Measurements from ENCODE around the gene CAPN5. TPM values are rescaled to one million over a fixed set of nuclear protein-coding genes. Genes with fewer than 3 reads are reported as not detected.

Gene CAPN5
- total RNA-seq, 2 experiments from 2014 or later: 5.1 to 6.9 TPM

DNA sequence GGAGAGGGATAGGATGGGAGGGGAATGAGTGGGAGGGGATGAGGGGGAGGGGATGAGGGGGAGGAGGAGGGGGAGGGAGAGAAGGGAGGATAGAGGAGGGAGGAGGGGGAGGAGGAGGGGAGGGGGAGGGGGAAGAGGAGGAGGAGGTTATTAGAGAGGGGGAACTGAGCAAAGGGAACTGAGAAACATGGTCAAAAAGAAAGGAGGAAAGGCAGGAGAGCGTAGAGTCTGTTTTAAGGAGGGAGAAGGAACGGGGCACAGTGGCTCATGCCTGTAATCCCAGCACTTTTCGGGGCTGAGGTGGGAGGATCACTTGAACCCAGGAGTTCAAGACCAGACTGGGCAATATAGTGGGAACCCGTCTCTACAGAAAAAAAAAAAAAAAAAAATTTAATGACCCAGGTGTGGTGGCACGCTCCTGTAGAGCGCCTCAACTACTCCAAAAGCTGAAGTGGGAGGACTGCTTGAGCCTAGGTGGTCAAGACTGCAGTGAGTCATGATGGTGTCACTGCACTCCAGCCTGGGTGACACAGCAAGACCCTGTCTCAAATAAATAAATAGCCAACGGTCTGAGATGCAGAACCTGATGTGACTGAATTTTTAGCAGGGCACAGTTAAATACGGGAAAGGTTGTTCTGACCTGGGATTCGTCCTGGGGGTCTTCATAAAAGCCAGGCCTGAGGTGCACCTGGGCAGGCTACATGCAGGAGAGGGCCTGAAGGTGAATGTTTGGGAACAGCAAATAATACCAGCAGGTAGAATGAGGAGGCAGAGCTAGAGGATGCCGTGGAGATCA lies 28.5 kb upstream of the CAPN5 start:
- H3K9me3 ChIP-seq (ENCODE audit: control insufficient read depth in 1 of 2, insufficient read depth in 1 of 2, low read length in 2 of 2): peaks cover 0 to 7% of the 10 kb centered on the region in 2 experiments
- H3K36me3 ChIP-seq (ENCODE audit: insufficient read depth, low read length): no peaks in the 10 kb centered on the region
- H3K4me1 ChIP-seq (ENCODE audit: insufficient read depth, low read length): peaks cover 9% of the 10 kb centered on the region
- TF ChIP-seq, protein P1, sequence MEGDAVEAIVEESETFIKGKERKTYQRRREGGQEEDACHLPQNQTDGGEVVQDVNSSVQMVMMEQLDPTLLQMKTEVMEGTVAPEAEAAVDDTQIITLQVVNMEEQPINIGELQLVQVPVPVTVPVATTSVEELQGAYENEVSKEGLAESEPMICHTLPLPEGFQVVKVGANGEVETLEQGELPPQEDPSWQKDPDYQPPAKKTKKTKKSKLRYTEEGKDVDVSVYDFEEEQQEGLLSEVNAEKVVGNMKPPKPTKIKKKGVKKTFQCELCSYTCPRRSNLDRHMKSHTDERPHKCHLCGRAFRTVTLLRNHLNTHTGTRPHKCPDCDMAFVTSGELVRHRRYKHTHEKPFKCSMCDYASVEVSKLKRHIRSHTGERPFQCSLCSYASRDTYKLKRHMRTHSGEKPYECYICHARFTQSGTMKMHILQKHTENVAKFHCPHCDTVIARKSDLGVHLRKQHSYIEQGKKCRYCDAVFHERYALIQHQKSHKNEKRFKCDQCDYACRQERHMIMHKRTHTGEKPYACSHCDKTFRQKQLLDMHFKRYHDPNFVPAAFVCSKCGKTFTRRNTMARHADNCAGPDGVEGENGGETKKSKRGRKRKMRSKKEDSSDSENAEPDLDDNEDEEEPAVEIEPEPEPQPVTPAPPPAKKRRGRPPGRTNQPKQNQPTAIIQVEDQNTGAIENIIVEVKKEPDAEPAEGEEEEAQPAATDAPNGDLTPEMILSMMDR (IDR thresholded peaks at IDR 0.05): no peak
- DNase-seq: no peak
- Mint-ChIP-seq H3K27me3 (peaks cover 57% of the 10 kb centered on the region), H3K4me1 (ENCODE audit: low read depth) (peaks cover 6% of the 10 kb centered on the region), H3K27ac (no peak overlapping the region), H3K9me3 (no peaks in the 10 kb centered on the region), H3K36me3 (ENCODE audit: low read depth) (no peaks in the 10 kb centered on the region), H3K4me3 (no peak overlapping the region)
- no peak for ATAC-seq (ENCODE audit: poor library complexity)
- no peak overlapping the region for H3K27ac ChIP-seq (ENCODE audit: low read depth in 1 of 2, low read length in 2 of 2)
- intact Hi-C loops (cut with DNase I, micrococcal nuclease): no loop called here
- ChIA-PET CTCF (no interaction called here), POLR2A (no interaction called here)
- peaks cover 27 to 29% of the 10 kb centered on the region in 2 experiments for H3K27me3 ChIP-seq (ENCODE audit: control insufficient read depth in 1 of 2, insufficient read depth in 2 of 2, low read length in 2 of 2)
- H3K4me3 ChIP-seq (ENCODE audit: low read length): no peak overlapping the region

- Mint-ChIP-seq H3K27me3 (peaks cover 58% of the 10 kb centered on the region), H3K4me1 (ENCODE audit: low read depth) (peaks cover 6% of the 10 kb centered on the region), H3K9me3 (no peaks in the 10 kb centered on the region), H3K4me3 (peak overlapping the region; percentile 8), H3K36me3 (ENCODE audit: low read depth) (no peaks in the 10 kb centered on the region), H3K27ac (no peak overlapping the region)
- ChIA-PET CTCF (no interaction called here), POLR2A (no interaction called here)
- peaks cover 9% of the 10 kb centered on the region for H3K4me1 ChIP-seq (ENCODE audit: insufficient read depth, low read length)
- peaks cover 0 to 7% of the 10 kb centered on the region in 2 experiments for H3K9me3 ChIP-seq (ENCODE audit: control insufficient read depth in 1 of 2, insufficient read depth in 1 of 2, low read length in 2 of 2)
- ATAC-seq (ENCODE audit: poor library complexity) (no peak), DNase-seq (no peak)
- H3K27me3 ChIP-seq (ENCODE audit: control insufficient read depth in 1 of 2, insufficient read depth in 2 of 2, low read length in 2 of 2): peaks cover 27 to 29% of the 10 kb centered on the region in 2 experiments
- intact Hi-C loops (cut with DNase I, micrococcal nuclease): no loop called here
- no peak overlapping the region for H3K4me3 ChIP-seq (ENCODE audit: low read length)
- TF ChIP-seq, protein P1 (IDR thresholded peaks at IDR 0.05): no peak
- no peaks in the 10 kb centered on the region for H3K36me3 ChIP-seq (ENCODE audit: insufficient read depth, low read length)
- no peak overlapping the region for H3K27ac ChIP-seq (ENCODE audit: low read depth in 1 of 2, low read length in 2 of 2)
Measured at GRCh38 chr11:77038825-77039326, 27.9 kb upstream of the CAPN5 start.

DNA sequence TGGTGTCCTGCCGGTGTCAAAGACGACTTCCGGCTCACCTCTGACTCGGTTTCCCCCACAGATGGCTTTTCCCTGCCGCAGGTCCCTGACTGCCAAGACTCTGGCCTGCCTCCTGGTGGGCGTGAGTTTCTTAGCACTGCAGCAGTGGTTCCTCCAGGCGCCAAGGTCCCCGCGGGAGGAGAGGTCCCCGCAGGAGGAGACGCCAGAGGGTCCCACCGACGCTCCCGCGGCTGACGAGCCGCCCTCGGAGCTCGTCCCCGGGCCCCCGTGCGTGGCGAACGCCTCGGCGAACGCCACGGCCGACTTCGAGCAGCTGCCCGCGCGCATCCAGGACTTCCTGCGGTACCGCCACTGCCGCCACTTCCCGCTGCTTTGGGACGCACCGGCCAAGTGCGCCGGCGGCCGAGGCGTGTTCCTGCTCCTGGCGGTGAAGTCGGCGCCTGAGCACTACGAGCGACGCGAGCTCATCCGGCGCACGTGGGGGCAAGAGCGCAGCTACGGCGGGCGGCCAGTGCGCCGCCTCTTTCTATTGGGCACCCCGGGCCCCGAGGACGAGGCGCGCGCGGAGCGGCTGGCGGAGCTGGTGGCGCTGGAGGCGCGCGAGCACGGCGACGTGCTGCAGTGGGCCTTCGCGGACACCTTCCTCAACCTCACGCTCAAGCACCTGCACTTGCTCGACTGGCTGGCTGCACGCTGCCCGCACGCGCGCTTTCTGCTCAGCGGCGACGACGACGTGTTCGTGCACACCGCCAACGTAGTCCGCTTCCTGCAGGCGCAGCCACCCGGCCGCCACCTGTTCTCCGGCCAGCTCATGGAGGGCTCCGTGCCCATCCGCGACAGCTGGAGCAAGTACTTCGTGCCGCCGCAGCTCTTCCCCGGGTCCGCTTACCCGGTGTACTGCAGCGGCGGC lies 27.0 kb upstream of the CAPN5 start:
- H3K9me3 ChIP-seq (ENCODE audit: control insufficient read depth in 1 of 2, insufficient read depth in 1 of 2, low read length in 2 of 2): peaks cover 0 to 7% of the 10 kb centered on the region in 2 experiments
- Mint-ChIP-seq H3K4me1 (ENCODE audit: low read depth) (peaks cover 6% of the 10 kb centered on the region), H3K36me3 (ENCODE audit: low read depth) (no peaks in the 10 kb centered on the region), H3K9me3 (no peaks in the 10 kb centered on the region), H3K27ac (no peak overlapping the region), H3K27me3 (peaks cover 62% of the 10 kb centered on the region), H3K4me3 (no peak overlapping the region)
- CTCF ChIA-PET: no interaction called here
- no peaks in the 10 kb centered on the region for H3K36me3 ChIP-seq (ENCODE audit: insufficient read depth, low read length)
- TF ChIP-seq, protein P1 (IDR thresholded peaks at IDR 0.05): peak; percentile 13
- intact Hi-C loops (cut with DNase I, micrococcal nuclease): loop anchor here in 1 of 2 experiments (5.0 to 10.0 kb wide), 3 partner anchors 307 to 805 kb away; no protein-coding TSS in a partner anchor
- peaks cover 27 to 29% of the 10 kb centered on the region in 2 experiments for H3K27me3 ChIP-seq (ENCODE audit: control insufficient read depth in 1 of 2, insufficient read depth in 2 of 2, low read length in 2 of 2)
- ATAC-seq (ENCODE audit: poor library complexity): peak; percentile 52
- POLR2A ChIA-PET: no interaction called here
- peaks cover 9% of the 10 kb centered on the region for H3K4me1 ChIP-seq (ENCODE audit: insufficient read depth, low read length)
- no peak overlapping the region for H3K4me3 ChIP-seq (ENCODE audit: low read length)
- DNase-seq: peak in 4 of 14 experiments; percentile 11 to 46 (median 28)
- H3K27ac ChIP-seq (ENCODE audit: low read depth in 1 of 2, low read length in 2 of 2): no peak overlapping the region
